ENCODE results near the gene INCENP. TPM values are rescaled to one million over a fixed set of nuclear protein-coding genes. Genes with fewer than 3 reads are reported as not detected.
A peak's percentile ranks its signal among the peaks of the same experiment; 100 is the strongest.

Gene INCENP
- polyA plus RNA-seq, 1 of the 3 experiments (the other 2 are of a cell fraction), result 20.1 TPM

DNA sequence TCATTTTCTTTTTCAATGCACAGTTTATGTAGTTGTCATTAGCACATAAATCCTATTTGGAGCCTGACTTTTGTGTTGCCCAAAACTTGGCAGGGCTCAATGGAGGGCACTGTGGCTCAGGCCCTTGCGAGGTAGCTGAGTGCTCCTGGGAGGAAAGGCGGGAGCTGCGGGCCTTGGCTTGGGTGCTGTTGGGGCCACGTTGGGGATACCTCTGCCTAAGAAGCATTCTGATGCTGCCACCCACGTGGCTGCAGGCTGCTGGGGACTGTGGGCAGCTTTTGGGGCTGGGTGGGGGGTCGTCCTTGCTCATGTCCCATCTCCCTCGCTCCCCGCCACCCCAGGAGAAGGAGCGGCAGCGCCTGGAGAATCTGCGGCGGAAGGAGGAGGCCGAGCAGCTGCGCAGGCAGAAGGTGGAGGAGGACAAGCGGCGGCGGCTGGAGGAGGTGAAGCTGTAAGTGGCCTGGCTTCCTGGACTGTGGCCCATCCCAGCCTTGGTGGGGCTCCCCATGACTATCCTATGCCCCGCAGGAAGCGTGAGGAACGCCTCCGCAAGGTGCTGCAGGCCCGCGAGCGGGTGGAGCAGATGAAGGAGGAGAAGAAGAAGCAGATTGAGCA lies 20.9 kb downstream of the INCENP start:
- Histone ChIP-seq H3F3A (replicated peaks; ENCODE audit: insufficient read depth) (no peaks in the 10 kb centered on the region), H3K9me3 (no peaks in the 10 kb centered on the region), H4K20me1 (ENCODE audit: insufficient read depth) (no peaks in the 10 kb centered on the region), H3K27ac (ENCODE audit: low read depth in 2 of 2, low read length in 1 of 2) (no peak overlapping the region), H3K4me1 (ENCODE audit: control insufficient read depth in 1 of 2, insufficient read depth in 2 of 2, low read depth in 1 of 2, low read length in 1 of 2) (no peaks in the 10 kb centered on the region), H3K4me3 (ENCODE audit: low read depth in 2 of 2, low read length in 1 of 2) (no peak overlapping the region), H3K4me2 (no peak overlapping the region), H3K36me3 (replicated peaks in 1 of 2; ENCODE audit: control insufficient read depth in 1 of 2, insufficient read depth in 2 of 2, low read length in 1 of 2) (peaks cover 31 to 69% of the 10 kb centered on the region in 2 experiments), H3K27me3 (ENCODE audit: insufficient read depth) (no peaks in the 10 kb centered on the region), H2AFZ (ENCODE audit: low read depth) (no peak overlapping the region), H3K79me2 (ENCODE audit: insufficient read depth) (peaks cover 4% of the 10 kb centered on the region; the same call in 1 of the 2 replicates), H3K9me2 (no peaks in the 10 kb centered on the region), H3K9ac (no peak overlapping the region)
- TF ChIP-seq GABPA (IDR thresholded peaks at IDR 0.05; ENCODE audit: low read depth) (no peak), POLR2AphosphoS5 (IDR thresholded peaks at IDR 0.05; ENCODE audit: low read depth, low read length) (no peak), MXI1 (IDR thresholded peaks at IDR 0.05; ENCODE audit: low read depth, low read length) (no peak), ELF1 (IDR thresholded peaks at IDR 0.05) (no peak), GATA2 (CRISPR knock-in tag; IDR thresholded peaks at IDR 0.05) (no peak), FOXJ3 (CRISPR knock-in tag; IDR thresholded peaks at IDR 0.05) (no peak), EP300 (IDR thresholded peaks at IDR 0.05; ENCODE audit: borderline replicate concordance in 1 of 2, low read depth in 1 of 2, low read length in 1 of 2) (no peak), EZH2phosphoT487 (IDR thresholded peaks at IDR 0.05; ENCODE audit: borderline replicate concordance, low read depth) (no peak)
- TF ChIP-seq, protein P1, sequence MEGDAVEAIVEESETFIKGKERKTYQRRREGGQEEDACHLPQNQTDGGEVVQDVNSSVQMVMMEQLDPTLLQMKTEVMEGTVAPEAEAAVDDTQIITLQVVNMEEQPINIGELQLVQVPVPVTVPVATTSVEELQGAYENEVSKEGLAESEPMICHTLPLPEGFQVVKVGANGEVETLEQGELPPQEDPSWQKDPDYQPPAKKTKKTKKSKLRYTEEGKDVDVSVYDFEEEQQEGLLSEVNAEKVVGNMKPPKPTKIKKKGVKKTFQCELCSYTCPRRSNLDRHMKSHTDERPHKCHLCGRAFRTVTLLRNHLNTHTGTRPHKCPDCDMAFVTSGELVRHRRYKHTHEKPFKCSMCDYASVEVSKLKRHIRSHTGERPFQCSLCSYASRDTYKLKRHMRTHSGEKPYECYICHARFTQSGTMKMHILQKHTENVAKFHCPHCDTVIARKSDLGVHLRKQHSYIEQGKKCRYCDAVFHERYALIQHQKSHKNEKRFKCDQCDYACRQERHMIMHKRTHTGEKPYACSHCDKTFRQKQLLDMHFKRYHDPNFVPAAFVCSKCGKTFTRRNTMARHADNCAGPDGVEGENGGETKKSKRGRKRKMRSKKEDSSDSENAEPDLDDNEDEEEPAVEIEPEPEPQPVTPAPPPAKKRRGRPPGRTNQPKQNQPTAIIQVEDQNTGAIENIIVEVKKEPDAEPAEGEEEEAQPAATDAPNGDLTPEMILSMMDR (IDR thresholded peaks at IDR 0.05), result no peak
- TF ChIP-seq, protein P2, sequence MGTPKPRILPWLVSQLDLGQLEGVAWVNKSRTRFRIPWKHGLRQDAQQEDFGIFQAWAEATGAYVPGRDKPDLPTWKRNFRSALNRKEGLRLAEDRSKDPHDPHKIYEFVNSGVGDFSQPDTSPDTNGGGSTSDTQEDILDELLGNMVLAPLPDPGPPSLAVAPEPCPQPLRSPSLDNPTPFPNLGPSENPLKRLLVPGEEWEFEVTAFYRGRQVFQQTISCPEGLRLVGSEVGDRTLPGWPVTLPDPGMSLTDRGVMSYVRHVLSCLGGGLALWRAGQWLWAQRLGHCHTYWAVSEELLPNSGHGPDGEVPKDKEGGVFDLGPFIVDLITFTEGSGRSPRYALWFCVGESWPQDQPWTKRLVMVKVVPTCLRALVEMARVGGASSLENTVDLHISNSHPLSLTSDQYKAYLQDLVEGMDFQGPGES (IDR thresholded peaks at IDR 0.05; ENCODE audit: low read depth, low read length), result no peak
- 94% methylated on average over 17 of the region's 24 CpGs for WGBS (ENCODE audit: low lambda C conversion rate)
- peak; percentile 10 for DNase-seq
- POLR2A ChIA-PET, result no interaction called here
- CTCF ChIA-PET, result interaction anchor here (0.7 to 0.8 kb wide), 2 partner anchors 13 to 641 kb away, joined by 3 read pairs; no protein-coding TSS in a partner anchor

DNA sequence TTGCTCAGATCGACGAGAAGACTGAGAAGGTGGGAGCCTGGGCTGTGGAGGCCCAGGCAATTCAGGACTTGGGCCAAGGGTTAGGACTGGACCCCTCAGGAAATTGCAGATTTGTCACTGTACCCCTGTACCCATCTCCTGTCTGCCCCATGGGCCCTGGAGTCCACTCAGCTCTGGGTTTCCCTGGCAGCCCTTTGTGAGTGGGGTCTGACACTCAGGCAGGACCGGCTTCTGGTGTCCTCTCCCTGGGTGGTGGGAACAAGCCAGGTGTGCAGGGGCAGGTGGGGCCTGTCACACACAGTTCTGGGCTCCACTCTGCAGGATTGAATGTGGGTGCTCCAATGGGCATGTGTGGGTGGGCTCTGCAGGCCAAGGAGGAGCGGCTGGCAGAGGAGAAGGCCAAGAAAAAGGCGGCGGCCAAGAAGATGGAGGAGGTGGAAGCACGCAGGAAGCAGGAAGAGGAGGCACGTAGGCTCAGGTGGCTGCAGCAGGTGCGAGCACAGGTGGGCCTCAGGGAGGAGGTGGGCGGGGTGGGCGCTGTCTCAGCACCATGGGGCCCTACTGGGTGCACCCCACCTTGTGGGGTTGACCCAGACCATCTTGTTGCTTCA lies 21.6 kb downstream of the INCENP start:
- peaks cover 31 to 70% of the 10 kb centered on the region in 2 experiments for H3K36me3 ChIP-seq (replicated peaks in 1 of 2; ENCODE audit: control insufficient read depth in 1 of 2, insufficient read depth in 2 of 2, low read length in 1 of 2)

More for the DNA sequence above, 21.6 kb downstream of the INCENP start:
- POLR2A ChIA-PET, result interaction anchor here (0.6 kb wide), 1 partner anchor 149 kb away, joined by 3 read pairs; no protein-coding TSS in a partner anchor
- Histone ChIP-seq H3K4me1 (ENCODE audit: control insufficient read depth in 1 of 2, insufficient read depth in 2 of 2, low read depth in 1 of 2, low read length in 1 of 2) (no peaks in the 10 kb centered on the region), H3K27ac (ENCODE audit: low read depth in 2 of 2, low read length in 1 of 2) (no peak overlapping the region), H3K9ac (no peak overlapping the region), H3K27me3 (ENCODE audit: insufficient read depth) (no peaks in the 10 kb centered on the region), H3F3A (replicated peaks; ENCODE audit: insufficient read depth) (no peaks in the 10 kb centered on the region), H3K4me2 (no peak overlapping the region), H4K20me1 (ENCODE audit: insufficient read depth) (no peaks in the 10 kb centered on the region), H3K9me2 (no peaks in the 10 kb centered on the region), H3K4me3 (ENCODE audit: low read depth in 2 of 2, low read length in 1 of 2) (no peak overlapping the region), H2AFZ (ENCODE audit: low read depth) (no peak overlapping the region), H3K79me2 (ENCODE audit: insufficient read depth) (no peaks in the 10 kb centered on the region; the same call in 1 of the 2 replicates), H3K9me3 (no peaks in the 10 kb centered on the region)
- WGBS (ENCODE audit: low lambda C conversion rate), result 98% methylated on average over 10 of the region's 11 CpGs
- TF ChIP-seq RCOR1 (IDR thresholded peaks at IDR 0.05; ENCODE audit: low read length), result no peak
- TF ChIP-seq EP300 (IDR thresholded peaks at IDR 0.05; ENCODE audit: borderline replicate concordance in 1 of 2, low read depth in 1 of 2, low read length in 1 of 2), result no peak
- no peak for TF ChIP-seq RXRA (IDR thresholded peaks at IDR 0.05; ENCODE audit: borderline replicate concordance, low read depth)
- TF ChIP-seq TEAD4 (IDR thresholded peaks at IDR 0.05; ENCODE audit: borderline replicate concordance, insufficient read depth), result no peak
- TF ChIP-seq CHD2 (IDR thresholded peaks at IDR 0.05; ENCODE audit: low read length, partially characterized antibody), result no peak
- peak; percentile 10 for DNase-seq
- CTCF ChIA-PET, result interaction anchor here (0.7 kb wide), 1 partner anchor 13 kb away, joined by 3 read pairs; no protein-coding TSS in a partner anchor

Measured in SK-N-SH (cell line).